Measurements from ENCODE around the gene CYP27C1.

Gene CYP27C1

GRCh38 chr2:127170021-127170420 lies 50.1 kb downstream of the CYP27C1 start:
- H3K36me3 ChIP-seq (ENCODE audit: control insufficient read depth, low read length), result no peaks in the 10 kb centered on the region
- no peaks in the 10 kb centered on the region for H3K9me2 ChIP-seq (replicated peaks; ENCODE audit: control insufficient read depth, low read length)
- no peaks in the 10 kb centered on the region for H3K27me3 ChIP-seq (ENCODE audit: control insufficient read depth, low read length)
- H3K4me2 ChIP-seq (ENCODE audit: low read length), result no peak overlapping the region
- no peak overlapping the region for H3K27ac ChIP-seq (ENCODE audit: low read depth, low read length)
- H3K9me3 ChIP-seq (ENCODE audit: control insufficient read depth, insufficient read depth, low read length), result no peaks in the 10 kb centered on the region
- no peaks in the 10 kb centered on the region for H4K20me1 ChIP-seq (ENCODE audit: control insufficient read depth, insufficient read depth, low read depth, low read length)
- H3K79me2 ChIP-seq (ENCODE audit: control insufficient read depth, low read length), result no peaks in the 10 kb centered on the region
- H3K4me1 ChIP-seq (ENCODE audit: control insufficient read depth, low read length), result peaks cover 3% of the 10 kb centered on the region; the same call in 1 of the 2 replicates
- H3F3A ChIP-seq (ENCODE audit: control insufficient read depth, insufficient read depth), result no peaks in the 10 kb centered on the region
- TF ChIP-seq EZH2phosphoT487 (IDR thresholded peaks at IDR 0.05; ENCODE audit: borderline replicate concordance, low read length) (no peak), CTCF (IDR thresholded peaks at IDR 0.05; ENCODE audit: low read depth, low read length, poor library complexity, severe bottlenecking) (no peak)
- H3K4me3 ChIP-seq (ENCODE audit: low read length), result no peak overlapping the region

GRCh38 chr2:127169066-127169660 lies 50.9 kb downstream of the CYP27C1 start:
- Histone ChIP-seq H3K9me3 (ENCODE audit: control insufficient read depth, insufficient read depth, low read length) (no peaks in the 10 kb centered on the region), H3K79me2 (ENCODE audit: control insufficient read depth, low read length) (no peaks in the 10 kb centered on the region), H3K27ac (ENCODE audit: low read depth, low read length) (no peak overlapping the region), H3K9me2 (replicated peaks; ENCODE audit: control insufficient read depth, low read length) (no peaks in the 10 kb centered on the region), H3K27me3 (ENCODE audit: control insufficient read depth, low read length) (0 out of 2 replicates have a peak, but pooled peaks cover under 1% of the 10 kb centered on the region), H3K4me3 (ENCODE audit: low read length) (no peak overlapping the region), H4K20me1 (ENCODE audit: control insufficient read depth, insufficient read depth, low read depth, low read length) (no peaks in the 10 kb centered on the region), H3K36me3 (ENCODE audit: control insufficient read depth, low read length) (no peaks in the 10 kb centered on the region), H3K4me1 (ENCODE audit: control insufficient read depth, low read length) (peaks cover 3% of the 10 kb centered on the region; the same call in 1 of the 2 replicates), H3F3A (ENCODE audit: control insufficient read depth, insufficient read depth) (no peaks in the 10 kb centered on the region), H3K4me2 (ENCODE audit: low read length) (no peak overlapping the region)
- TF ChIP-seq EZH2phosphoT487 (IDR thresholded peaks at IDR 0.05; ENCODE audit: borderline replicate concordance, low read length) (no peak), CTCF (IDR thresholded peaks at IDR 0.05; ENCODE audit: low read depth, low read length, poor library complexity, severe bottlenecking) (no peak)

- Histone ChIP-seq H3K4me1 (ENCODE audit: control insufficient read depth, low read length) (peaks cover 3% of the 10 kb centered on the region; the same call in 1 of the 2 replicates), H3K9me3 (ENCODE audit: control insufficient read depth, insufficient read depth, low read length) (no peaks in the 10 kb centered on the region)
Measured at GRCh38 chr2:127166231-127166860, 53.8 kb downstream of the CYP27C1 start.

More at GRCh38 chr2:127166231-127166860, 53.8 kb downstream of the CYP27C1 start:
- Histone ChIP-seq H3K27me3 (ENCODE audit: control insufficient read depth, low read length) (peaks cover 13% of the 10 kb centered on the region), H4K20me1 (ENCODE audit: control insufficient read depth, insufficient read depth, low read depth, low read length) (no peaks in the 10 kb centered on the region), H3K79me2 (ENCODE audit: control insufficient read depth, low read length) (no peaks in the 10 kb centered on the region), H3K4me3 (ENCODE audit: low read length) (no peak overlapping the region), H3K36me3 (ENCODE audit: control insufficient read depth, low read length) (no peaks in the 10 kb centered on the region), H3F3A (ENCODE audit: control insufficient read depth, insufficient read depth) (no peaks in the 10 kb centered on the region), H3K4me2 (ENCODE audit: low read length) (no peak overlapping the region), H3K9me2 (replicated peaks; ENCODE audit: control insufficient read depth, low read length) (no peaks in the 10 kb centered on the region), H3K27ac (ENCODE audit: low read depth, low read length) (no peak overlapping the region)
- TF ChIP-seq CTCF (IDR thresholded peaks at IDR 0.05; ENCODE audit: low read depth, low read length, poor library complexity, severe bottlenecking), result no peak
- TF ChIP-seq EZH2phosphoT487 (IDR thresholded peaks at IDR 0.05; ENCODE audit: borderline replicate concordance, low read length), result no peak
